HG03439 (cell line): ENCODE measurements around the gene CCDC197.

Experiments
- ATAC-seq: cut with Tn5 transposase; IDR thresholded peaks from one replicate; pipeline ENCODE4 v1.9.1; 2021; ENCODE audit warnings: mild to moderate bottlenecking, moderate library complexity; ENCODE audit not compliant: unreplicated experiment

The CCDC197 gene

GRCh38 chr14:94040247-94040646, 43.1 kb downstream of the CCDC197 start:
- ATAC-seq = no peak

- ATAC-seq = no peak
Observed at GRCh38 chr14:94040796-94041195, 43.7 kb downstream of the CCDC197 start.

DNA sequence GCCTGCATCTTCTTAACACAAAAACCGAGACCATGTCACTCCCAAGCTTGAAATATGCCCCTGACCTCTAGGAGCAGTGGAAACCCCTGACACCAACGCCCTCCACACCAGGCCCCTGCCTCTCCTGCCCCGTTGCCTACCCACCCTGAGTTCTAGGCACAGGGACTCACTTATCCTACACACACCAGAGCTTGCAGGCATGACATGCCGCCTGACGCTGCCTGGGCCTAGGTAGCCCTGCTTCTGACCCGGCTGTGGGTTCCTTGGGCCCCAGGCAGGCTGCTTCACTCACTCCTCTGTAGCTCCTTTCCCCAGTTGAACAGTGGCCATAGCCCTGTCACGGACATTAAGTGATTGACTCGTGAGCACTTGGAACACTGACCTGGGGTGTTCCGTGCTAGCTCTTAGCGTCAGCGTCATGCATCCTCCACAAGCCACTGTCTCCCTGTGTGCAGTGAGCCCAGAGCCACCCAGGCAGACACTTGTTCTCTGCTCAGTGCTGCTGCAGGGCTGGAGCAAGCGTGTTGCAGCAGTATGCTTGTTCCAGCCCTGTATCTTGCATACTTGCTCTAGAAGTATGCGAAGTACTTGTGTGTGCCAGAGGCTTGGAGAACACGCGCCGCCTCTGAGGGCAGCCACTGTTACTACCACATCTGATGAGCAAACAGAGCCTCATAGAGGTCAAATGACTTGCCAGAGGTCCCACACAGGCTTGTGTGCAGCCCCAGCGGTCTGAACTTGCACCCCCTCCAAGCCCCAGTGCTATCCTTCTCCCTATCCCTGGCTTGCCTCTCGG, 44.6 kb downstream of the CCDC197 start:
- no peak for ATAC-seq

GRCh38 chr14:94042433-94043091, 45.5 kb downstream of the CCDC197 start:
- ATAC-seq = no peak

DNA sequence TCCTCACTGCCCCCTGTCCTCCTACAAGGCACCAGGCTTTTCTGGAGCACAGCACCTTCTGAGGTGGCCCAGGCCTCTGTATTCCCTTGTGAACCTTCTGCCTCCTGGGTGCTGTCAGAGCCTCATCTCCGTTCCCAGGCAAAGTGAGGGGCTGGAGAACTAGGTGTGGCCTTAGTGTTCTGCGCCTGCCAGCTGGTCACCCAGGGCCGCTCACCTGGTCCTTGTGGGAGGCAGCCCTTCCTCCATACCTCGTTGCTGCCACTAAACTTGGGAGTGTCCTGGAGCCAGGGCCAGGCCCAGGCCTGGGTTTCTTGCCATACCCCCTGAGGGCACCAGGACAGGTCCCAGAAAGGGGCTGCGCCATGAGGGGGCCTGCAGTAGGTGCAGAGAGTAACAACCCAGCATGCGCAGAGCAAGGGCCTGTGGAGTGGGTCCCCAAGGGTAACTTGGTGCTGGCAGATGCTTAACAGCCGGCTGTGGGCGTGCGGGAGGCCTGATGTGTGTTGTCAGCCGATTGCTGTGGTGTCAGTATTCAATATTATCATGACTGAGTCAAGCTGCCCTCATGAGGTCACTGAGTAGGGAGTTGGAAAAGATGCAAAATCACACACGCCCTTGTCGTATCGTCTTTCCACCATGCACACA, 46.1 kb downstream of the CCDC197 start:
- no peak for ATAC-seq

DNA sequence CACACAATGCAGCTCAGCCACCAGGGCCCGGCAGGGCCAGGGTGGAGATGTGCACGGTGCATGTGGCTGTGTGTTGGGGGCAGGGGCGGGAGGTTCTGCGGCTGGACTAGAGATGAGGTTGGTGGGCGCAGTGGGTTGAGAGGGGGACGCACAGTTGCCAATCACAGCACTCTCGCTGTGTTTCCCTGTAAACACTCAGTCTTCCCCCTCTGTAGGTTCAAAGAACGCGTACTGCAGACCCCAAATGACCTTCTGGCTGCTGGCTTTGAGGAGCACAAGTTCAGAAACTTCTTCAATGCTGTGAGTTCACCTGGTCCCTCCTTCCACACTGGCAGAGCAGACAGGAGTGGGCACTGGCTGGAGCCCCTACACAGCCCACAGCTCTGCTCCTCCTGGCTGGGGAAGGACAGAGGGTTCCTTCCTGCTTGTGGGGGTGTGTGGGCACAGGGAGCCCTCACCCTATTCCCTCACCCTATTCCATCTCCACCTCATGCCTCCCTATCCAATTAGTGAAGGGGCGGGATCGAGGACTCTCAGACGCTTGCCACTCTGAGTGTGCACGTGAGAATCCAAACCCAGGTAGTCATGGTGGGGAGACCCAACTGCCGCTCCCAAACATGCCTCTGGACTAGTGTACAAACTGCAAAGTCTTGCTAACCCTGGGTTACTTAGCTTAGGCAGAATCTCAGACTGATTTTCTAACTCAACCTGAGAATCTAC, 46.8 kb downstream of the CCDC197 start:
- no peak for ATAC-seq

DNA sequence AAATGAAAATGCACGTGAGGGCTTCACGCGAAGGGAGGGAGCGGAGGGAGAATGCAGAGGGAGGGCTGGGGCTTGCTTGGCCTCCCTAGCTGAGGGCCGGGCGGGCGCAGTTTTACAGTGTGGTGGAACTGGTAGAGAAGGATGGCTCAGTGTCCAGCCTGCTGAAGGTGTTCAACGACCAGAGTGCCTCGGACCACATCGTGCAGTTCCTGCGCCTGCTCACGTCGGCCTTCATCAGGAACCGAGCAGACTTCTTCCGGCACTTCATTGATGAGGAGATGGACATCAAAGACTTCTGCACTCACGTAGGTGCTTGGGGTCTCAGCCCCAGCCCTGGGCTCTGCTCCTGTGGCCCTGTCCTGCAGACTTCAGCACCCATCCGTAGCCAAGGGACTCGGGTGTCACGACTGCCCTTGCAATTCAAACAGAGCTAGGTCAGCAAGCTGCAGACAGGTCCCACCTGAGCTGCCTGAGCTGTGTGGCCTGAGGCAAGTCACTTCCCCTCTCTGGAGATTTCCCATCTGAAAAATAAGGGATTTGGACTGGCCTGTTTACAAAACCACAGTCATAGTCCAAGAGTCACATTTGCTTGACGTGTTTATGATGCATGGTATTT, 47.5 kb downstream of the CCDC197 start:
- ATAC-seq = no peak

GRCh38 chr14:94045101-94045500, 48.0 kb downstream of the CCDC197 start:
- ATAC-seq = no peak

DNA sequence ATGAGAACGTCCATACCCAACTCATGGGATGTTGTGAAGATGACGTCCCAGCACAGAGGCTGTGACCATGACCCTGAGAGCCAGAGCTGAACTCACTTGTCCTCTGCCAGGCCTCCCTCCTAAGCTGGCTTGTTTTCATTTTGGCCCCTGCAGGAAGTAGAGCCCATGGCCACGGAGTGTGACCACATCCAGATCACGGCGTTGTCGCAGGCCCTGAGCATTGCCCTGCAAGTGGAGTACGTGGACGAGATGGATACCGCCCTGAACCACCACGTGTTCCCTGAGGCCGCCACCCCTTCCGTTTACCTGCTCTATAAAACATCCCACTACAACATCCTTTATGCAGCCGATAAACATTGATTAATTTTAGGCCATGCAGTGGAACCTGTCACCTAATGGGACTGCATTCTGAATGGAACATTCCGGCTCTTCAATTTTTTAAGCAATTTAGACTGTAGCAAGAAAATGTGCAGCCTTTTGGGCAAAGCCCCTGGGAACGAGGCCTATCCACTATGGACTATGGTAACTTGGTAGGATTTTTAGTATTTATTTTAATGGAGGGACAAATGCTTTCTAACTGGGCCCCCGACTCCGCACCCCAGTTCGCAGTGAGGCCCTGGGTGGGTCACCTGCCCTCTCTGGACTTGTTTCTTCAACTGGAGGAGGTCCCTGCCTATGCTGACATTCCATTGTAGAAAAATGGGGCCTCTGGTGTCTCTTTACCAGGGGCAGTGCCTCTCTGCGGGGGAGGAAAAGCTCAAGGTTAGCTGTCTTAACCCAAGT, 48.7 kb downstream of the CCDC197 start:
- no peak for ATAC-seq

- no peak for ATAC-seq
Observed at GRCh38 chr14:94046696-94047250, 49.7 kb downstream of the CCDC197 start.

GRCh38 chr14:94047581-94047980, 50.5 kb downstream of the CCDC197 start:
- no peak for ATAC-seq

GRCh38 chr14:94048691-94049624, 51.9 kb downstream of the CCDC197 start:
- no peak for ATAC-seq

DNA sequence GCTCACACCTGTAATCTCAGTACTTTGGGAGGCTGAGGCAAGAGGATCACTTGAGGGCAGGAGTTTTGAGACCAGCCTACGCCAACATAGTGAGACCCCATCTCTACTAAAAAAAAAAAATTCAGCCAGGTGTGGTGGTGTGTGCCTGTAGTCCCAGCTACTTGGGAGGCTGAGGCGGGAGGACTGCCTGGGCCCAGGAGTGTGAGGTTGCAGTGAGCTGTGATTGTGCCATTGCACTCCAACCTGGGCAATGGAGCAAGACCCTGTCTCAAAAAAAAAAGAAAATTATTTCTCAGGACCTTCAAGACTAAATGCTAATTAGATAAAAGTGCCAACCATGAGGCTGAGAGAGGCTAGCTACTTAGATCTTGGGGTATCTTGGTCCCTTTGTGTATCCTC, 52.5 kb downstream of the CCDC197 start:
- no peak for ATAC-seq

- ATAC-seq = no peak
Observed at GRCh38 chr14:94050231-94050880, 53.3 kb downstream of the CCDC197 start.

- ATAC-seq = no peak
Observed at GRCh38 chr14:94051115-94051514, 54.0 kb downstream of the CCDC197 start.

DNA sequence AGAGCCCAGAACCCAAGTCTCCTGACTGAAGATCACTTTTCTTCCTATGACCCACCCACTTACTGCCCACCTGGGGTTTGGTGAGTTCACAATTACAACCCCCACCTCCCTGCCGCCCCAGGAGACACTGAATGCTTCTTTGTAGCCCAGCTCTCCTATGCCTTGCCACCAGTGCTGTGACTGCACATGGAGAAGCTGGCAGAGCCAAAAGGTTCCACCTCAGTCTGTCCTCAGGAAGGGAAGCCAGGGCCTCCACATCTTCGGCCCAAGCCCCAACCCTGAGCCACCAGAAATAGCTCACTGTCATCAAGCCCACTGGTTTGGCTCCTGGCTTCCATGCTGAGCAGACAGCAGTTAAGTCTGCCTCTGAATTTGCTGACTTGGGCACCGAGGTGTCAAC, 54.7 kb downstream of the CCDC197 start:
- ATAC-seq = no peak

- ATAC-seq = no peak
Observed at GRCh38 chr14:94052199-94052598, 55.1 kb downstream of the CCDC197 start.

DNA sequence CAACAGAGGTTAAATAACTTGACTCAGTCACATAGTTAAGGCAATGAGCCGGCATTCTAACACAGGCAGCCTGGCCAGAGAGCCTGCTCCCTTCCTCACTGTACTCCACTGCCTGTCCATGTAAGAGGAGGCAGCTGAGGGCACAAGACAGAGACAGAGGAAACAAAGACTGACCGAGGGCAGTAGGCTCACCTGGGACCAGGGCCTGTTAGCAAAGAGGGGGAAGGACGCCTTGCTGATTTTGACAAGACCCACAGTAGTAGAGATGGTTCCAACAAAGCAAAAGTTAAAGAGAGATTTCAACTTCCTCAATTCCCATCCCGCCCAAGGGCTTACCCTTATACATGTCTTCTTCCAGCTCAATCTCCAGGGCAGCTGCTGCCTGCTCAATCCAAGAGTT, 55.6 kb downstream of the CCDC197 start:
- ATAC-seq = no peak
